ENCODE results near the gene GSTM1. TPM values are rescaled to one million over a fixed set of nuclear protein-coding genes. Genes with fewer than 3 reads are reported as not detected.
A peak's percentile ranks its signal among the peaks of the same experiment; 100 is the strongest.

The GSTM1 gene
- total and polyA plus RNA-seq, 8 donors = 0.23 to 99.7 (median 37.4) TPM; not detected in 2

- 33 to 66% (median 37%) methylated on average over 10 to 32 of the region's 32 CpGs for WGBS, 5 donors
- no peak for TF ChIP-seq EP300 (IDR thresholded peaks at IDR 0.05)
- no peak for TF ChIP-seq POLR2A (IDR thresholded peaks at IDR 0.05)
- TF ChIP-seq CTCF (IDR thresholded peaks at IDR 0.05) = peak in 5 of 7 experiments; percentile 74 to 90 (median 87)
- H3K4me1 ChIP-seq = peaks cover 11 to 32% (median 19%) of the 10 kb centered on the region in 4 donors
- H3K4me3 ChIP-seq = no peak overlapping the region
- no peaks in the 10 kb centered on the region for H3K36me3 ChIP-seq
- DNase-seq = peak; percentile 90 to 92
- H3K27ac ChIP-seq = no peak overlapping the region
- H3K27me3 ChIP-seq = no peaks in the 10 kb centered on the region
- intact Hi-C loops (cut with DNase I; ENCODE audit: low total_unique reads) = loop anchor here (5.0 kb wide), 1 partner anchor 129 kb away; no protein-coding TSS in a partner anchor
- no peaks in the 10 kb centered on the region for H3K9me3 ChIP-seq
Measured at GRCh38 chr1:109643385-109644230, 44.0 kb upstream of the GSTM1 start.

- DNase-seq = no peak
- H3K9me3 ChIP-seq = no peaks in the 10 kb centered on the region
- TF ChIP-seq POLR2A (IDR thresholded peaks at IDR 0.05) = no peak
- intact Hi-C loops (cut with DNase I; ENCODE audit: low total_unique reads) = loop anchor here (5.0 kb wide), 1 partner anchor 128 kb away; no protein-coding TSS in a partner anchor
- 15 to 32% methylated on average over 10 of the region's 10 CpGs; no CpG with 5 or more reads in 3 of the 5 donors for WGBS, 5 donors
- no peaks in the 10 kb centered on the region for H3K36me3 ChIP-seq
- no peaks in the 10 kb centered on the region for H3K27me3 ChIP-seq
- no peak overlapping the region for H3K4me3 ChIP-seq
- H3K4me1 ChIP-seq = peaks cover 9 to 21% (median 13%) of the 10 kb centered on the region in 4 donors
- H3K27ac ChIP-seq = no peak overlapping the region
Measured at GRCh38 chr1:109644670-109645069, 42.9 kb upstream of the GSTM1 start.

- Histone ChIP-seq H3K27me3 (no peaks in the 10 kb centered on the region), H3K4me1 (peaks cover 0 to 2% (median 1%) of the 10 kb centered on the region in 4 donors), H3K27ac (no peak overlapping the region), H3K9me3 (no peaks in the 10 kb centered on the region), H3K36me3 (no peaks in the 10 kb centered on the region), H3K4me3 (peak overlapping the region in 2 of 4 donors; percentile 8 to 18)
- 53 to 69% (median 60%) methylated on average over 4 of the region's 4 CpGs for WGBS, 5 donors
- peak in 1 of 7 experiments; percentile 15 for TF ChIP-seq CTCF (IDR thresholded peaks at IDR 0.05)
- TF ChIP-seq POLR2AphosphoS5 (IDR thresholded peaks at IDR 0.05) = no peak
- DNase-seq = peak in 1 of 2 donors; percentile 57
- intact Hi-C loops (cut with DNase I; ENCODE audit: low total_unique reads) = no loop called here
Measured at GRCh38 chr1:109649491-109649914, 38.1 kb upstream of the GSTM1 start.

GRCh38 chr1:109650609-109651008 is 37.0 kb upstream of the GSTM1 start:
- no peak for DNase-seq
- Histone ChIP-seq H3K27ac (no peak overlapping the region), H3K9me3 (no peaks in the 10 kb centered on the region), H3K36me3 (no peaks in the 10 kb centered on the region), H3K4me3 (no peak overlapping the region), H3K4me1 (peaks cover 6 to 13% (median 11%) of the 10 kb centered on the region in 4 donors), H3K27me3 (no peaks in the 10 kb centered on the region)
- WGBS, 5 donors = 90 to 93% (median 92%) methylated on average over 3 of the region's 3 CpGs
- intact Hi-C loops (cut with DNase I; ENCODE audit: low total_unique reads) = no loop called here
- TF ChIP-seq EP300 (IDR thresholded peaks at IDR 0.05) = no peak
- TF ChIP-seq POLR2AphosphoS5 (IDR thresholded peaks at IDR 0.05) = no peak
- no peak for TF ChIP-seq POLR2A (IDR thresholded peaks at IDR 0.05)
- TF ChIP-seq CTCF (IDR thresholded peaks at IDR 0.05) = no peak

- no peaks in the 10 kb centered on the region for H3K9me3 ChIP-seq
- no peak overlapping the region for H3K27ac ChIP-seq
- WGBS, 5 donors = 32 to 57% (median 35%) methylated on average over 2 of the region's 2 CpGs
- no peak overlapping the region for H3K4me3 ChIP-seq
- no peak for TF ChIP-seq EP300 (IDR thresholded peaks at IDR 0.05)
- TF ChIP-seq CTCF (IDR thresholded peaks at IDR 0.05) = no peak
- TF ChIP-seq POLR2A (IDR thresholded peaks at IDR 0.05) = no peak
- TF ChIP-seq POLR2AphosphoS5 (IDR thresholded peaks at IDR 0.05) = peak in 1 of 3 donors; percentile 12
- no peak for DNase-seq
- H3K36me3 ChIP-seq = peaks cover 0 to 3% (median 0%) of the 10 kb centered on the region in 4 donors
- peaks cover 12 to 27% (median 20%) of the 10 kb centered on the region in 4 donors for H3K4me1 ChIP-seq
- intact Hi-C loops (cut with DNase I; ENCODE audit: low total_unique reads) = no loop called here
- no peaks in the 10 kb centered on the region for H3K27me3 ChIP-seq
Measured at GRCh38 chr1:109652402-109652801, 35.2 kb upstream of the GSTM1 start.

Measured in stomach (tissue), 9 donors.